Activated T-helper 1 cell treated with anti-CD3 and anti-CD28 coated beads, Interleukin-2, amount 50 U/mL, for 16 hours (primary cell): ENCODE measurements around the gene TIFAB.
"Not testable (repeated sequence)": the region's sequence is repeated elsewhere in the genome, so short reads cannot be mapped to it uniquely, and the experiment has no call there.

Experiments
- DNase-seq, 2 donors: peaks; one replicate each; pipeline ENCODE4 v3.0.0-alpha.2; 2020; ENCODE audit warnings: low read depth in 1 of 2, low spot score in 1 of 2

TIFAB gene, protein sequence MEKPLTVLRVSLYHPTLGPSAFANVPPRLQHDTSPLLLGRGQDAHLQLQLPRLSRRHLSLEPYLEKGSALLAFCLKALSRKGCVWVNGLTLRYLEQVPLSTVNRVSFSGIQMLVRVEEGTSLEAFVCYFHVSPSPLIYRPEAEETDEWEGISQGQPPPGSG

DNA sequence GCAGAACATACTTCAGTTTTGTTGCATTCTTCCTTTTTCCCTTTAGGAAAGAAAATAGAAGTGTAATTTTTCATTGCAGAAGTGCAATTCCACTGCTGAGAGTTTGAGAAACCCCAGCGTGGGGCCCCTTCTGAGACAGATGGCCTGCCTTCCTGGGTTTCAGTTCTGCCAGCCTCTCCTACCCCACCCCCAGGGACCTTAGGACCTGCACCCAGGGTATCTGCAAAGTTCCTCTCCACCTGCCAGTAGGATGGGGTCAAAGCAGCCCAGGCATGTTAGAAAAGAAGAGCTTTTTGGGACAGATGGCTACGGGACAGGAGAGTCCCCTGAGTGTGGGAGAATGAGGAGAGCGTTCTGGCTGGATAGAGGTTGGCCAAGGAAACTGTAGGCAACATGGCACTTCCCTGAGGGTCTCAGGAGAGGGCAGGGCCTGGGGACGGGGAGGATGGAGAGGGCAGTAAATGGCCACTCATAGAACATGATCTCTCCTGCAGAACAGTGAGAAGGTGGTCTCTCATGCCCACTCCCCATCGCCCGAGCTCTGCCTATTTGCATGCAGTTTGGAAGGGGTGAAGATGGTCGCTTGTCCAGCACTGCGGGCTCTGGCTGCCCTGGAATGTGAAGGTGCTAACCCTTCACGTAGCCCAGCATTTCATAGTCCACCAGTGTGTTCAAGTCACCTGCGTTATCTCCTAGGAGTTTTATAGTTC lies at the start of gene TIFAB:
TIFAB (minus strand) TSS at position 31 of the 710 bp plus-strand sequence. CDS start 2,412 bp downstream, outside the sequence.
- no peak for DNase-seq

DNA sequence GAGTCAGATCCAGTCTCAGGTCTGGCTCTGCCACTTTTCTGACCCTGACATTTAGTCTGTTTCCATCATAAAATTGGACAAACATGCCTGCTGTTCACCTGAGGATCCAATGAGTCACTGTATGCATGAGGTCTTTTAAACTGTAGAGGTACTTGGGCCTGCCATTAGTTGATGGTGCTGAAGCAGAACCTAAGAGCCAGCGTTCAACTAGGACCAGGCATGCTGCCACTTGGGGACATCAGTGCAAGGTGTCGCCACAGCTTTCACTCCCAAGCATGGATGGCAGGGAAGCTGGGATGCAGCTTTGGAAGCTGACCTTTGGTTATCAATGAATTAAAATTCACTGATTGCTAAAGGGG lies 46.5 kb upstream of the TIFAB start:
- no peak for DNase-seq

DNA sequence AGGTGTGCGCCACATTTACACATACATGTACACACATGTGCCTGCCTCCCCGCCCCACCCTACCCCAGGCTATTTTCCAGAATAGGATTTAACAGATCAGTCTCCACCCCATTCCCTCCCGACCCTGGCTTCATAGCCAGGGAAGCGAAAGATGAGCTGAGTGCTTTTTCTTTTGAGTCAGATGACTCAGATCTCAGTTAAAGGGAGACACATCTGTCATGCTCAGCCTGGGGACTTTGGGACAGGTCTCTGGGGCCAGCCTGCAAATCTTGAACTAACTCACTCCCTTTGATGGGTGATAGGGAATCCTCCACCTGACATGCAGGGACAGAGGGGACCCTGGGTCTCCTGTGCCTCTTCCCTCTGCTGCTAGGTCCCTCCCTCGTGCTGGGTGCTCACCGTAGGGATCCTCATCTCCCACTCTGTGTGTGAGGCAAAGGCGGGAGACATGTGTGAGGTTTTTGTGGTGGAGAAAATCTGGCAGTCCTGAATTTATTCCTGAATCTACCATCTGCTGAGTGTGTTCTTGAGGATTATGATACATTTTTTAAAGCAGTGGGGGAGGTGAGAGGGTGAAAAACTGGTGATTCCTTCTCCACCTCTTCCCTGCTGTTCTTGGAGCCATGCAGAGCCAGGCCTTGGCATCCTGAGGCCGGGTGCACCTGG lies 46.0 kb upstream of the TIFAB start:
- no peak for DNase-seq

DNA sequence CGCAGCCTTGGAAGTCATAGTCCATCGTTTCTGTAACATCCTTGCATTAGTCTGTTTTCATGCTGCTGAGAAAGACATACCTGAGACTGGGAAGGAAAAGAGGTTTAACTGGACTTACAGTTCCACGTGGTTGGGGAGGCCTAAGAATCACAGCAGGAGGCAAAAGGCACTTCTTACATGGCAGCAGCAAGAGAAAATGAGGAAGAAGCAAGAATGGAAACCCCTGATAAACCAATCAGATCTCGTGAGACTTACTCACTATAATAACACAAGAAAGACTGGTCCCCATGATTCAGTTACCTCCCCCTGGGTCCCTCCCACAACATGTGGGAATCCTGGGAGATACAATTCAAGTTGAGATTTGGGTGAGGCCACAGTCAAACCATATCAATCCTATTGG lies 43.4 kb upstream of the TIFAB start:
- not testable (repeated sequence) for DNase-seq

DNA sequence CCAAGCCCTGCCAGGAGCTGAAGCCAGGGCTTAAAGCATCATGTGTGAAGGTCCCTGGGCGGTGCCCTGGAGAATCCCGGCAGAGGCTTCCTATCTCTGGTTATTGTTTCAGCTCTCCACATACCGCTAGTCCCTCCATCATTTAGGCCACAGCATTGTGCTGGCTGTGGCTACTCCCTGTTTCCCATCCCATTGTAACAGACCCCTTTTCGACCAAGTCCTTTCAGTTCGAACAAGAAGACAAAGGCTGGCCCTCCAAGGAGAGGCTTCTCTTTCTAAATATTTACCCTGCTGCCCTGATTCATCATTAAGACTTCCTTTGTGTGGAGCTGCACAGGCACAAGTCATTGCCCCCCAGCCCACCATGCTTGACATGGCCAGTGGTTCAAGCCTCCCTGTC lies 42.0 kb upstream of the TIFAB start:
- no peak for DNase-seq

DNA sequence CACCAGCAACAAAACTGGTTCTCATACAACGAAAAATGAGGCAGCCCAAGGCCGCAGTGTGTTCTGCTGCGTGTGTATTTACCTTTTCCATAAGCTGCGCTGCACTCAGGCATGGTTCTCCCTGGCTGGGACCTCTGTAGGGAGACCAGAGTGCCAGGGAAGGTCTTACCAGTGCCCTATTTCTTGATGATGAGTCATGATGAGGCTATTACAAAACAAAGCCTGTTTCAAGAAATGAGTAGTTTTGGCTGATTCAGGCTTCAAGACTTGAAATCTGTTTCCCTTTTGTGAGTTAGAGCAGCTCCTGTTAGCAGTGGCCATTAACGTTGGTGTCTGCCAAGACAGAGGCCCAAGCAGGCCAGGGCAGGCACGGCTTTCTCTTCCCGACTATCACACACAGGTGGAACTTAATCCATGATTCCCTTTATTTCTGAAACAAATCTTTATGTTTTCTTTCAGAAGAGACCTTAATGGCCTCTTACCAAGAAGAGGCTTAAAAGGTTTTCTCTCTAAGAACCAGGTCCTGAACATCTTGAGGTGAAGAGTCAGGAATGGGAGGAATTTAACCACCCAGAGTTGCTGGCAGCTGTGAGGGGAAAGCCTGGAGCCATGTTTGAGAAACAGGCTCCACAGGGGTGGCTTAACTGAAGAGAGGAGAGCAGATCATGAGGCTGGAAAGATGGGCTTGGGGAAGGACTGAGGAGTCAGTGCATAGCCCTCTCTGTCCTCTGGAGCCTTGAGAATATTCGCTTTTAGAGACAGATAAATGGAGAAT lies 41.4 kb upstream of the TIFAB start:
- DNase-seq, result no peak

DNA sequence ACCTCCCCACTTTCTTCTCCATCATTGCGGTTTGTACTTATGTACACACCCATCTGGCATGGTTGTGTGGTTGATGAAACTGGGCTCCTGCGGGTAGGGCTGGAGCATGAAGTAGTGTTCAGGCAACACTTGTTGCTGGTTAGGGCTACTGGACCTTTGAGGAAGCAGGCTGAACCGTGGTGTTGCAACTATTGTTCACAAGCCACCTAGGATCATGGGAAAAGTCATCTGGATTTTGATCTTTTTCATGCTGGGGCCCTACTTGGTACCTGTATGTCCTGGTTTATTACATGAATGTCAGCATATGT lies 40.1 kb upstream of the TIFAB start:
- no peak for DNase-seq

DNA sequence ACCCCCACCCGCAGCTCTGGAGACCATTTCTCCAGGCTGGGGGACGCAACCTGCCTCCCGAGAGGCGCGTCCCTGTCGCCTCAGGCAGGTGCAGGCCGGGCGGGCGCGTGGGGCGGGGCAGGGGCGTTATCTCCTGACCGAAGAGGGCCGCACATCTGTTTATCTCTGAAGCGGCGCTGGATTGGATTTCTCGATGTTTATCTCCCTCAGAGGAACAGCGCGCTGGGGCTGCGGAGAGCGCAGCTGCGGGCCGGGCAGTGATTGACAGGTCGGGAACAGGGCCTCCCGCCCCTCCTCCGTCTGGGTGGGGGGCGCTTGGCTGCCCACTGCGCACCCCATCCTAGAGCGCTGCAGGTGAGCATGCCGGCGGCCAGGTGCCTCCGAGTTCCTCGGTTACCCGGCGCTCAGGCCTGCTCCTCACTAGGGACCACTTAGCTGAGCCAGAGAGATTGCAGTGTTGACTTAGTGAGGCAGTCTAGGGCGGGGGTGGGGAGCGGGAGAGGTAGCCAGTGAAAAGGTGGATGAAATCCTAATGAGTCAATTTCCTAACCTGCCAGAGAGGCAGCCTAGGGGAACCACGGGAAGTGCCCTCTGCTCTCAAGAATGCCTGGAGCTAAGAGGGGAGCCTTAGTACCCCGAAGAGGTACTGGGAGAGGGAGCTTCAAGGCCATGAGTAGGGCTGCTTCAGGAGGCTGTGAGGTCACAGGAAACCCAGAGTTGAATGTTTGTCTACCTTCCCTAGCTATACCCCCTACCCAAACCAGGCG lies 39.6 kb upstream of the TIFAB start:
- DNase-seq, result no peak

DNA sequence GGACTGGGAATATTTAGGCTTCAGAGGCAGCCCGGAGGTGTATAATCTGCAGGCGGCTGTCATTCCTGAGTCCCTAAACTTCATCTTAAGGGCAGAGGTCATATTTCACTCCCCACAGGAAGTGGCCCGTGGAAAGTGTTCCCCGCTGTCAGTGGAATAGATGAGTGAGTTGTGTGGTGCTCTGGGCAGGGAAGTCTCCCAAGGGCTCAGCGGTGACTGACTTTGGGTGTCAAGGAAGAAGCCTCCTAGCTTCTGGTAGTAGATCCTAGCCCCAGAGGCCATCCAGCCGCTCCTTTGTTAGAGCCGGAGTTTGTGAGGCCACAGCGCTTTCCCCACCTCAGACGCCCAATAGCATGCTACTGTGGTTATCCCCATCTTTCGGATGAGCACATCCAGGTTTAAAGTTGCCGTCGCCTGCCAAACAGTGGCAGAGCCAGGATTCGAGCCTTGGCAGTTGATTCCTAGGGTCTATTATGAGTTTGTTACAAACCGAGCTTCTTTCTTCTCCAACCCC lies 38.9 kb upstream of the TIFAB start:
- DNase-seq, result no peak

DNA sequence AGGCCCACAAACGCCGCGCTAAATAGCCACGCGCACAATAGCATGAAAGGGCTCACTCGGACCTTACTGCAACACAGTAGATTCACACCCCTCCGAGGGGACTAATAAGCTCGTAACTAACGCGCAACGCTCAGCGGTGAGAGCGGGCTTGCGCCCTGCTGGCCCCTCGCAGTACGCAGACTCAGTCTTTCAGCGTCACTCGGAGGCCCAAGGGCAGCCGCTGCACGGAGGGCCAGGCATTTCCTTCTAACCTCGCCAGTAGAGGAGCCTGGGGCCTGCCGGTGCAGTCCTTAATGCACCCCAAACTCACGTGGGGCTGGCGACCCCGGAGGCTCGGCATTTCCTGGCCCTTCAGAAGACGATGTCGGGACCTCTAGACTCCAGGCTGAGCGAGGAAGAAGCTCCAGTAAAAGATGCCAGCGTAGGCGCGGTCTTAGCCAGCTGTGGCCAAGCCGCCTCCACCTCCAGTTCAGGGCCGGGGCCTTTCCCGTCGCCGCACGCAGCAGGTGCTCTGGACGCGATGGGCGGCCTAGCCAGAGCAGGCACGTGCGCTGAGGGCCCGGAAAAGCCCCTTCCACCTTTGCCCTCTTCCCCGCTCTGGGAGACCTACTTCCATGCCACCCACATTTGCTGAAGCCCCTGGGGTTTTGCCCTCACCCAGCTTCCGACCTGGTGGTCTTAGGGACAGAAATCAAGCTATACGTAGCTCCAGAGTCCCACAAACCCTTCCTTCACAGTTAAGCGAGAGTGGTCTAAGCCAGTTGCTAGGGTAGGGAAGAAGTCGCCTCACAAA lies 38.3 kb upstream of the TIFAB start:
- DNase-seq, result no peak

DNA sequence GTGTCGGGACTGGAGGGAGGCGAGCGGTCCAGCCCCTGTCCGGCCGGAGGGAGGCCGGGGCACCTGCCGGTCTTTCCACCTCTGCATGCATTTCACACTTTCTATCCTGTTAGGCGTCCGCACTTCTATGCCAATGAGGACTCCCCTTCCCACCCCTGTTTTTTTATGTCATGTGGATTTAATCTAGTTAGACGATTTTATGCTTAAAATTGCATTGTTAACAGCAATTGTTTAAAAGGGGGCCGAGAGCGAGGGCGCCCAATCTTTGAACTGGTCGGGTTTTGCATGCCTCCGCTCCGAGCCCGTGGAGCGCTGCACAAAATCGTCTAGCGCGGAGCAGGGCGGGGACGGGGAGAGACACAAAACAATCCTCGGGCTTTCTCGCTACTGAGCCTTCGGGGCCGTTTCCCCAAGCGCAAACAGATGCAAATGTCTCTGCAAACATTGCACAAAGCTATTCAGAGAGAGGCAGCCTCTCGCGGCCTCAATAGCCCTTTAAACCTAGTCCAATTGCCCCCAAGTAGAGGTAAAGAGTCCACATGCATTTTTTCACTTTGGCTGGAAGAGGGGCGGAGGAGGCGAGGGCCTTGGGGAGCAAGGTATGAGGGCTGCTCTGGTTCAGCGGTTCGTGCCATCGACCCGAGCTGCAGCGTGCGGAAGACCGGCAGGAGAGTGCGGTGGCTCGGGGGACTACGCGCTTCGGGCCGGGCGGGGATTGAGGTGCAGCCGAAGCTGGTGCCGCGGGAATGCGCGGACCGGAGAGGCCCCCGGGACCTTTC lies 37.5 kb upstream of the TIFAB start:
- no peak for DNase-seq

DNA sequence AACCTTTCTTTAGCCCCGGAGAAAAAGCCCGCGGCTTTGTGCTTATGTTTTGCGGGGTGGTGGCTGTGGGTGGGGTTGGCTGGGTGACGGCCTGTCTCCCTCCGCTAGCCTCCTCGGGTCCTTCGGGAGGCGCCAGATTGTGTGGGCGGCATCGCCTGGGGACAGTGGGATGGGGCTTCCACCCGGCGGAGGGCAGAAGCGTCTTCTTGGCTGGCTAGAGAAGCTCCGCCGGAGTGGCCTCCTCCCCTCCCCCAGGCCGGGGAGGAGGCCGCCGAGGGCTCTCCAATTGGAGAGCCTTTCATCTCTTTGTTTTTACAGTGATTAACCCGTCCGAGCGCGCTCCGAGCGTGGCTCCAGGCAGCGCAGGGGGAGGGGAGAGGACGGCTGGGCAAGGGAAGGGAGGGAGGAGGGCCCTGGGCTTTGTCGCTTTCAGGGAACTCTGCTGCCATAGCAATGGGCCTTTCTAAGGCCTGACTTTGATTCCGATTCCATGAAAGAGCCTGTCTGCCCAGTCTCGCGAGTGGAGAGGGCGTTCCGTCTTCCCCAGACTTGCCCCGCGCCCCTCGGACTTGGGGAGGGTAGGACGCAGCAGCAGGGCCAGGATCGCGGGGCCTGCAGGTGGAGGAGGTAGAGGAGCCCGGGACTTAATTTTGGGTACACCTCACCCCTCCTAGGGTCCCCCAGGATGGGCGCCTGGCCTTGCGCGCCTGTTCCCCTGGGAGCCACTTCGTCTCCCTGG lies 36.7 kb upstream of the TIFAB start:
- DNase-seq, result no peak

DNA sequence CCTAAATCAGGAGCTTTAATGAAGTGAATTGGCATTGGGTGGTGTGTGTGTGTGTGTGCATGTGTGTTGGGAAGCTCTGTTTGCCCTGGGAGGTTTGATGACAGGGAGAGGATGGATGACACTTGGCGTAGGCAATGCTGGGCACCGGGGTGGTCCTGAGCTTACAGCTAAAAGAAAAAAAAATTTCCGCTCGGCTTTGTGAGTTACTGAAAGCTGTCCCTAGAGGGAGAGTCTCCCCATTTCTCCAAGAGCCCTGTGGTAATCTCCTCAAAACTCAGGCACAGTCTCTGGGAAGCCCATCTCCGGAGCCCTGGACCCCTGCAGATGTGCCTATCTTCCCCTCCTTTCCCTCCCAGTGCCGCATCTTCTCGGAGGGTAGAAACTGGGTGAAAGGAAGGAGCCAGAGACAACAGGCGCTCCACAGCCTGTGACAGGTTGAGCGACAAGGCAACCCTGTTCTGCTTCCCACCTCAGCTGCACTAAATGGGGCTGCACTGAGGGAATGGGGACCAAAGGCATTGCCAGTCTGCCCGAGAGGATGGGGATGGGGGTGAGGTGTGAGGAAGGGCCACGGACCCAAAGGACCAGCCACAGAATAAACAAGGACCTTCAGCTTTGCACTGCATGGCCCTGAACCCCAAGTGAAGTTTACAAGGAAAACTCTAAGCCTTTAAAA lies 35.8 kb upstream of the TIFAB start:
- no peak for DNase-seq

DNA sequence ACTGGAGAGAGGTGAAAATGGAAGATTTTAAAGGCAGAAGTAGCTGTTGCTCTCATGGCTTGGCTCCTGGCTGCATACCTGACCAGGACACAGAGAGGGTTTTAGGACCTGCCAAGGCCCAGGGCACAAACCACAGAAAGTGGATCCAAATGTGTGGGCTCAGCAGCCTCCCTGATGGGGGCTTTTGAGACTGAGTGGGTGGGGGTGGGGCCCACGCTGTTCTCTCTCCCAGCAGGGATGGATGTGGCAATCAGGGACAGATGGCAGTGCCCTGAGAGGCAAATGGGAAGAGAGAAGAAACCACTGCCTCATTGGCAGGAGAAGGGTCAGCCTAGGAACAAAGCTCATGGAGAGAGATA lies 34.9 kb upstream of the TIFAB start:
- no peak for DNase-seq

DNA sequence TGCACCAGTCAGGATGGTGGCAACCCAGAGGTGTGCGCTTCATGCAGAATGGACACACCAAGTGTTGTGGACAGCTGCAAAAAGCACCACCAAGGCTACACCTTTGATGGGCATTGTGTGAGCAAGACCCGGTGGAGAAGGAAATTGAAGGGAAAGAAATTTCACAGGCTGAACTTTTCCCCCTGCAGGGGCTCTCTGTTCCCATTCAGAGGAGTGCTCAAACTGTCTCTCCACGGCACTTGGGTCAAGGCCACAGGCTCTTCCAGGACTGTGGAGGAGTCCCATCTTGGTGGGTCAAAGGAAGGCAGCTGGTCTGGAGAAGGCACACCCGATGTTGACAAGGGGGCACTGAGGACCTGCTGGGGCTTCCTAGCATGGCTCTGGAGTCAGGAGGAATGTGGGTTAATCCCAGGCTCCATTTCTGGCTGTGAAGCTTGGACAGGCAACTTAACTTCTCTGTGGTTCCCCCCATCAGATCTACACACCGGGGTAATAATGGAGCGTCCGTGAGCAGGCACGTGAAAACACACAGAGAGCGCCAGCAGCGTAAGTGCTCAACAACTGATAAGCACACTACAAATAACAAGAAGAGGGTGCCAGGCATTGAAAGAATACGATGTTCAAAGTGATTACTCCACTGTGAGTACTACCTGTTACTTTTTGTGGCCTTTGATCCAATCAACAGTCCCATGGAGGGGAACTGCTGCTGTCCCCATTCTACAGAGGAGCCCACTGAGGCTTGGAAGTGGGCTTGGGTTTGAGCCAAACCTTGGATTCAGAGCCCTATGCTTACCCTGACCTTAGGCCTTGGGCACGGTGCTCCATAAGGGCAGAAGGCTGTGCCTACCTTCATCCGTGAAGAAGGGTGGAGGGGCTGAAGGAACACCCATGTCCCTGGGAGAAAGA lies 34.2 kb upstream of the TIFAB start:
- no peak for DNase-seq

DNA sequence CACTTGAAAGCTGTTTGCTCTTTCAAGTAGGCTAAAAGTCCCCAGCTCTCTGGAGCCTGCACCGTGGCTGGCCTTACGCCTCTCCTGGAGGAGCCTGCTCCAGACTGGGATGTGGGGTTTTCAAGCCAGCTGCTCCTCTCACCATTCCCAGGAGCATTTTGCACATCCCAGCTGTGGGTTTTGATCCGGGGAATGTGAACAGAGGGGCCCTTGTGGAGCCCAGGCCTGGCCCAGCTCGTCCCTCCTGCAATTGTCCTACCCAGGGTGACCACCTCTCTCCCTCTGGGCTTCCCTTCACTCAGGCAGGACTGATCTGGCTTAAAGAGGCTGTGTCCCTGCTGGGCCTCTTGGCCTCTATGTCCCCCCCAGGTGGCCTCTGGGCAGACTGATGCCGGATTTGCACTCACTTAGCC lies 32.5 kb upstream of the TIFAB start:
- DNase-seq, result no peak

DNA sequence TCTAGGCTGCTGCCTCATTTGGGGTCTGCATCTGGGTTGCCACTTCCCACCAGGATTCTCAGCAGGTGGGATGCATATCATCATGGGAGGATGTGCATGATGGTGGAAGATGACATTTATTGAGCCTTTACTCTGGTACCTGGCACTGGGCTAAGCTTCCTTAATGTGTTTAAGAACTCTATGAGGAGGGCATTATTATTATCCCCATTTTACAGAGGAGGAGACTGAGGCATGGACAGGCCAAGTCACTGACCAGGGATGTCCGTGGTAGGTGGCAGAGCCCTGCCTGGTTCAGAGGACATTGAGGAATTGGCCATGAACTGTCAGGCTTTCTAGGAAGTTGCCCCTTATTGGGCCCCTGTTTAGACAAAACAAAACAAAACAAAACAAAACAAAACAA lies 31.1 kb upstream of the TIFAB start:
- no peak for DNase-seq
